ENCODE results near the gene CD52.
A peak's percentile ranks its signal among the peaks of the same experiment; 100 is the strongest.

CD52 gene

GRCh38 chr1:26317612-26318337, at the start of gene CD52:
TSS of gene CD52 (plus strand) at chr1:26317958. CDS start at chr1:26318018, 60 bp downstream.
- DNase-seq (ENCODE audit: low read depth) = no peak

GRCh38 chr1:26268290-26269197, 49.2 kb upstream of the CD52 start:
- no peak for DNase-seq (ENCODE audit: low read depth)

GRCh38 chr1:26269198-26269550, 48.6 kb upstream of the CD52 start:
- no peak for DNase-seq (ENCODE audit: low read depth)

GRCh38 chr1:26274801-26275425, 42.8 kb upstream of the CD52 start:
- no peak for DNase-seq (ENCODE audit: low read depth)

- peak; percentile 91 for DNase-seq (ENCODE audit: low read depth)
Measured at GRCh38 chr1:26275580-26276431, 42.0 kb upstream of the CD52 start.

- DNase-seq (ENCODE audit: low read depth) = no peak
Measured at GRCh38 chr1:26276432-26276838, 41.3 kb upstream of the CD52 start.

GRCh38 chr1:26277261-26277661, 40.5 kb upstream of the CD52 start:
- DNase-seq (ENCODE audit: low read depth) = no peak

- no peak for DNase-seq (ENCODE audit: low read depth)
Measured at GRCh38 chr1:26277719-26278118, 40.0 kb upstream of the CD52 start.

- DNase-seq (ENCODE audit: low read depth) = no peak
Measured at GRCh38 chr1:26278303-26278702, 39.5 kb upstream of the CD52 start.

GRCh38 chr1:26278724-26279455, 38.9 kb upstream of the CD52 start:
- DNase-seq (ENCODE audit: low read depth) = no peak

- no peak for DNase-seq (ENCODE audit: low read depth)
Measured at GRCh38 chr1:26279456-26280332, 38.1 kb upstream of the CD52 start, which contains the start of gene SH3BGRL3. TSS of gene SH3BGRL3 (plus strand) at chr1:26280086. CDS start at chr1:26280156, 70 bp downstream.

- DNase-seq (ENCODE audit: low read depth) = no peak
Measured at GRCh38 chr1:26280333-26281042, 37.3 kb upstream of the CD52 start.

GRCh38 chr1:26281091-26281958, 36.4 kb upstream of the CD52 start:
- no peak for DNase-seq (ENCODE audit: low read depth)

GRCh38 chr1:26281971-26282370, 35.8 kb upstream of the CD52 start:
- DNase-seq (ENCODE audit: low read depth) = no peak

- DNase-seq (ENCODE audit: low read depth) = no peak
Measured at GRCh38 chr1:26282401-26282918, 35.3 kb upstream of the CD52 start.

- DNase-seq (ENCODE audit: low read depth) = no peak
Measured at GRCh38 chr1:26283279-26283853, 34.4 kb upstream of the CD52 start.

GRCh38 chr1:26283871-26284596, 33.7 kb upstream of the CD52 start:
- DNase-seq (ENCODE audit: low read depth) = no peak
